CD4-positive, alpha-beta T cell treated with Interleukin-21 for 1 hour (primary cell): ENCODE measurements around the gene NUCB1.

ENCODE experiments used
- DNase-seq: peaks from one replicate; pipeline ENCODE4 v3.0.0-alpha.2; 2020

NUCB1 gene

GRCh38 chr19:48938256-48938655 lies 38.1 kb downstream of the NUCB1 start:
- DNase-seq = no peak

DNA sequence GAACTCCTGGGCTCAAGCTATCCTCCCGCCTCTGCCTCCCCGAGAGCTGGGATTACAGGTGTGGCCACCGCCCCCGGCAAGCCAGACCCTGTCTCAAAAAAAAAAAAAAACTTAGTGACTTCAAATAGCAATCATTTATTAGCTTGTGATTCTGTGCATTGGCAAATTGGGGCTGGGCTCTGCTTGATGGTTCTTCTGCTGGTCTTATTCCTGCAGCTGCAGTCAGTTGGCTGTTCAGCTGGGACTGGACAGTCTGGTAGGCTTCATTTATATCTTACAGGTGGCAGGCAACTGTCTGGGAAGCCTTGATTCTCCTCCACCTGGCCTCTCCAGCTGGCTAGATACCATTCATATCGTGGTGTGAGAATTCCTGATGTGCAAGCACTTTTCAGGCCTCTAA lies 40.8 kb downstream of the NUCB1 start:
- DNase-seq = no peak

GRCh38 chr19:48943081-48943480 lies 43.0 kb downstream of the NUCB1 start:
- DNase-seq = no peak

DNA sequence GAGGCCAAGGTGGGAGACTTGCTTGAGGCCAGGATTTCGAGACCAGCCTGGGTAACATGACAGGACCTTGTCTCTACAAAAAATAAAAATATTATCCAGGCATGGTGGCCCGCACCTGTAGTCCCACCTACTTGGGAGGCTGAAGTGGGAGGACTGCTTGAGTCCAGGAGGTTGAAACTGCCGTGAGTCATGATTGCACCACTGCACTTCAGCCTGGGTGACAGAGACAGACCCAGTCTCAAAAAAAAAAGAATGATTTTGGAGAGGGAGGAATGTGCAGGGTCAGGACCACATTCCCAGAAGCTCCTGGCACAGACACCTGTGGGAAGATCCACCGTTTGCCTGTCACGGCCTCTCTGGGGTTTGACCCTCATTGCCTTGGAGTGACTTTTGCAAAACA lies 45.3 kb downstream of the NUCB1 start:
- no peak for DNase-seq

- no peak for DNase-seq
Observed at GRCh38 chr19:48945817-48946216, 45.7 kb downstream of the NUCB1 start.

- no peak for DNase-seq
Observed at GRCh38 chr19:48946463-48947257, 46.5 kb downstream of the NUCB1 start.

GRCh38 chr19:48947258-48947542 lies 47.1 kb downstream of the NUCB1 start:
- DNase-seq = no peak

- DNase-seq = no peak
Observed at GRCh38 chr19:48950159-48950558, 50.0 kb downstream of the NUCB1 start.

GRCh38 chr19:48950830-48951519 lies 50.9 kb downstream of the NUCB1 start:
- DNase-seq = no peak

GRCh38 chr19:48953141-48953540 lies 53.0 kb downstream of the NUCB1 start:
- no peak for DNase-seq

- DNase-seq = no peak
Observed at GRCh38 chr19:48953990-48954594, 54.0 kb downstream of the NUCB1 start.

- peak; percentile 88 for DNase-seq
Observed at GRCh38 chr19:48954595-48955307, 54.6 kb downstream of the NUCB1 start, which contains the start of gene BAX. Gene BAX, plus strand, starts transcription at chr19:48954875. Its CDS starts 54 bp downstream, at chr19:48954929.

GRCh38 chr19:48955308-48955958 lies 55.3 kb downstream of the NUCB1 start:
- no peak for DNase-seq

DNA sequence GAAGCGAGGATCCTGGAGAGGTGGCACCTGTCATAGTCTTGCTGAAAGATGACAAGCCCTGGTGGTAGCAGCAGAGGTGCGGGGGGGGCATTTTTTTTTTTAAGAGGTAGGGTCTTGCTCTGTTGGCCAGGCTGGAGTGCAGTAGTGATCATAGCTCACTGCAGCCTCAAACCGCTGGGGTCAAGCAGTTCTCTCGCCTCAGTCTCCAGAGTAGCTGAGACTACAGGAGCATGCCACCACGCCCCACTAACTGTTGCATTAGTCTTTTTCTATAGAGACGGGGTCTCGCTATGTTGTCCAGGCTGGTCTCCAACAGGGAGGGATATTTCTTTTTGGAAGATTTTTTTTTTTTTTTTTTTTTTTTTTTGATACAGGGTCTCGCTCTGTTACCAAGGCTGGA lies 57.9 kb downstream of the NUCB1 start:
- DNase-seq = no peak

DNA sequence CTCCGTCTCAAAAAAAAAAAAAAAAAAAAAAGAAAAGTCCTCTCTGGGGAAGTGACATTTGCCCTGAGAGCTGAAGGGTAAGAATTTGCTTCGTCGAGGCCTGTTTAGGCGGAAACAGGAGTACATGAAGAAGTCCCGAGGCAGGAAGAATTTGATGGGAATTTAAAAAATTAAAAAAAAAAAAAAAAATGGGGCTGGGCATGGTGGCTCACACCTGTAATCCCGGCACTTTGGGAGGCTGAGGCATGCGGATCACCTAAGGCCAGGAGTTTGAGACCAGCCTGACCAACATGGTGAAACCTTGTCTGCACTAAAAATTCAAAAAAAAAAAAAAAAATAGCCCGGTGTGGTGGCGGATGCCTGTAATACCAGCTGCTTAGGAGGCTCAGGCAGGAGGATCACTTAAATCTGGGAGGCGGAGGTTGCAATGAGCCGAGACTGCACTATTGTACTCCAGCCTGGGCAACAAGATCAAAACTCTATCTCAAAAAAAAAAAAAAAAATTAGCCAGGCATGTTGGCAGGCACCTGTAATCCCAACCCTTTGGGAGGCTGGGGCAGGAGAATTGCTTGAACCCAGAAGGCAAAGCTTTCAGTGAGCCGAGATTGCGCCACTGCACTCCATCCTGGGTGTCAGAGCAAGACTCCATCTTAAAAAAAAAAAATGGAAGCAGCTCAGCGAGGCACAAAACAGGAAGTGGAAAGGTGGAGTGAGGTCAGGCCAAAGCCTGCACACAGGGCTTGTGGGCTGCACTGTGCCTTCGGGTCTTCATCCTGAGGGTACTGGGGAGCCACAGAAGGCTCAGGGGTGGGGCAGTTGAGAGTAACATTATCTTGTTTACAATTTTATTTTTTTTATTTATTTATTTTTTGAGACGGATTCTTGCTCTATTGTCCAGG lies 59.5 kb downstream of the NUCB1 start:
- DNase-seq = no peak

GRCh38 chr19:48961051-48961649 lies 61.0 kb downstream of the NUCB1 start:
- no peak for DNase-seq

- no peak for DNase-seq
Observed at GRCh38 chr19:48961673-48962028, 61.5 kb downstream of the NUCB1 start.

DNA sequence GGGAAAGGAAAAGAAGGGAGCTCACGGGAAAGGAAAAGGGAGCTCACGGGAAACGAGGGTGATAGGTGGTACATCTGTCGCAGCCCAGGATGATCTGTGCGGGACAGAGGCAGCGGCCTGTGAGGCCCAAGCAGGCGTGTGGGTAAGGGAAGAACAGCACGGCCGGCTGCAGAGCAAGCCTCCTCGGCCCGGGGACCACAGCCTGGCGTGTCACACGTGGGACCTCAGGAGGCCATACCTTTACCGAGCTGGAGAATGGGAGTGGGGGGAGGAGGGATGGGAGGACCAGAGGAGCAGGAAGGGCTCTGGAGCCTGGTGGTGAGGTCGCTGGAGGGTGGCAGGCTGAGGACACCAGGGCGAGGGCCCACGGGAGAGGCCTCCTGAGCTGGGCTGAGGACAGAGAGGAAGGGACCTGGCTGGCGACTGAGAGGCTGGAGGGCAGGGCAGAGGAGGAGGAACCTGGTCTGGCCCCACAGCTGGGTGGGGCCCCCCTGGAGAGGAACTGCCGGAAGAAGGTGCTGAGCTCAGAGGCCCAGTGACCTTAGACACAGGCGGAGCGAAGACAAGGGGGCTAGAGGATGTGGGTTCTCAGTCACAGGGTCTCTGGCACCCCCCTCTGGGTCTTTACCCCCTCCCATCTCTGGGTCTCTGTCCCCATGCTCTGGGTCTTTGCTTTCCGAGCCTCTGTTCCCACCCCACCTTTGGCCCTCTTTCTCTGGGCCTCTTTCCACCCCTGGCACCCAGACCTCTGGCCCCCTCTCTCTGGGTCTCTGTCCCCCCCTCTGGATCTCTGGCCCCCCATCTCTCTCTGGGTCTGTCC lies 62.1 kb downstream of the NUCB1 start:
- DNase-seq = peak; percentile 53

DNA sequence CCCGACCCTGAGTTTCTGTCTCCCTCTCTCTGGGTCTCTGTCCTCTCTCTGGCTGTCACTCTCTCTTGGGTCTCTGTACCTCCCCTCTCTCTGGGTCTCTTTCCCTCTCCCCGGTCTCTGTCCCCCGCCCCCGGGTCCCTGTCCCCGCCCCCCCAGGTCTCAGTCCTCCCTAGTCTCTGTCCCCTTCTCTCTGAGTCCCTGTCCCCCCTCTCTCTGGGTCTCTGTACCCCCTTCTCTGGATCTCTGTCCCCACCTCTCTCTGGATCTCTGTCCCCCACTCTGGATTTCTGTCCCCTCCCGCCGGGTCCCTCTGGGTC lies 62.7 kb downstream of the NUCB1 start:
- no peak for DNase-seq

DNA sequence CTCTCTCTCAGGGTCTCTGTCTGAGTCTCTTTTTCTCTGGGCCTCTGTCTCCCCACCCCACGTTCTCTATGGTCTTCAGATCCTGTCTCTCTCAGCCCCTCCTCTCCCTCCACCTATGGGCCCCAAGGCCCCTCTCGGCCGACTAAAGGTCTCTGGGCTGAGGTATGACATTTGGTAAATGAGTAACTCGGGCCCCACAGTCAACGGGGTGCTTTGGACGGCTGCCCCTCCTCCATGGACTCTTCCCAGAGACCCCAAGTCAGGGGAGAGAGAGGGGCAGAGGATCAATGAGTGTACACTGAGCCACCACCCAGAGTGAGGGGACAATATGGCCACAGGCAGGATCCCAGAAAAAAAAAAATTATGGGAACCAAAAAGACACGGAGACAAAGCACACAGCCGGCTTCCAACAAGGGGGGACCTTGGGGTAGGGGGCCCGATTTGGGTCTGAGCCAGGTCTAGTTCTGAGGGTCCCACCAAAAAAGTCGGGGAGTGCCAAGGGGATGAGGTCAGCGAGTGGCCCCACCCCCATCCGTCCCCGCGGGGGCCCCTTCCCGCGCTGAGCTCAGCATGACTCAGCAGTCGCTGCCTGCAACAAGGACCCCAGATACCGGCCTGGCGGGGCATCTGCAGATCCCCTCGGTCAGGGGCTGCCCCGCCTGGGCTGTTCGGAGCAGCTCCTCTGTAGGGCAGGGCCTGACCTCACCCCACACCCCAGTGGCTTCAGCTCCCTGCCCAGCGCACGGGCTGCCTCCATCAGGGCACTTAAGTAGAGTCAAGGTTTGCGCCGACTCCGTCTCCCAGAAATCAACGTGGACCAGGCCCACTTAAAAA lies 63.5 kb downstream of the NUCB1 start:
- DNase-seq = peak; percentile 59
